Measurements from ENCODE around the gene FBLN5.

FBLN5 gene

DNA sequence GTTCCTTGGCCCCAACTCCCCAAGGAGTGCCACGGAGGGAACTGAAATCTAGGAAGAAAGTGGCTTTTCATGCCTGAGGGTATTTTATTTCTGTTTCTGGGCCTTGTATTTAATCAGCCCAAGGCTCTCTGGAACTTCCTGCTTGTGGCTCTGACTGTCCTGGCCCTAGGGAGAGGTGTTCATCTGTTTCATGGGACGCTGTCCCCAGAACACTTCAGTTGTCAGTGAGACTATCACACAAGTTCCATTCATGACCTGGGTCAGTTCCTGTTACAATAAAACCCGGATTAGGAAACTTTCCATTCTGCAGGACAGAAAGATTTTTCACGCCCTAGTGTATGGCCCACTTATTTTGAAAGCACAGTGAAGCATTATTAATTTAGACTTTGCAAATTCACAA is 61.7 kb downstream of the FBLN5 start:
- TF ChIP-seq EZH2 (IDR thresholded peaks at IDR 0.05; ENCODE audit: borderline replicate concordance, low read length), result no peak
- TF ChIP-seq, protein P1, sequence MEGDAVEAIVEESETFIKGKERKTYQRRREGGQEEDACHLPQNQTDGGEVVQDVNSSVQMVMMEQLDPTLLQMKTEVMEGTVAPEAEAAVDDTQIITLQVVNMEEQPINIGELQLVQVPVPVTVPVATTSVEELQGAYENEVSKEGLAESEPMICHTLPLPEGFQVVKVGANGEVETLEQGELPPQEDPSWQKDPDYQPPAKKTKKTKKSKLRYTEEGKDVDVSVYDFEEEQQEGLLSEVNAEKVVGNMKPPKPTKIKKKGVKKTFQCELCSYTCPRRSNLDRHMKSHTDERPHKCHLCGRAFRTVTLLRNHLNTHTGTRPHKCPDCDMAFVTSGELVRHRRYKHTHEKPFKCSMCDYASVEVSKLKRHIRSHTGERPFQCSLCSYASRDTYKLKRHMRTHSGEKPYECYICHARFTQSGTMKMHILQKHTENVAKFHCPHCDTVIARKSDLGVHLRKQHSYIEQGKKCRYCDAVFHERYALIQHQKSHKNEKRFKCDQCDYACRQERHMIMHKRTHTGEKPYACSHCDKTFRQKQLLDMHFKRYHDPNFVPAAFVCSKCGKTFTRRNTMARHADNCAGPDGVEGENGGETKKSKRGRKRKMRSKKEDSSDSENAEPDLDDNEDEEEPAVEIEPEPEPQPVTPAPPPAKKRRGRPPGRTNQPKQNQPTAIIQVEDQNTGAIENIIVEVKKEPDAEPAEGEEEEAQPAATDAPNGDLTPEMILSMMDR (IDR thresholded peaks at IDR 0.05; ENCODE audit: low read length), result no peak
- no peaks in the 10 kb centered on the region for H3K36me3 ChIP-seq (ENCODE audit: insufficient read depth, low read length)
- H3K79me2 ChIP-seq (ENCODE audit: insufficient read depth, low read length), result no peaks in the 10 kb centered on the region
- no peaks in the 10 kb centered on the region for H3F3A ChIP-seq (ENCODE audit: insufficient read depth, low read length)
- no peaks in the 10 kb centered on the region for H3K27me3 ChIP-seq (ENCODE audit: insufficient read depth, low read length)
- H3K9me3 ChIP-seq (ENCODE audit: low read length), result no peaks in the 10 kb centered on the region
- H3K4me1 ChIP-seq (ENCODE audit: insufficient read depth, low read length, severe bottlenecking), result peaks cover 12% of the 10 kb centered on the region
- no peaks in the 10 kb centered on the region for H4K20me1 ChIP-seq (ENCODE audit: insufficient read depth, low read length)
- no peak overlapping the region for H3K9ac ChIP-seq (ENCODE audit: low read length)
- no peak overlapping the region for H3K4me3 ChIP-seq (ENCODE audit: low read depth, low read length, poor library complexity, severe bottlenecking)
- H3K4me2 ChIP-seq (ENCODE audit: low read length), result no peak overlapping the region
- H2AFZ ChIP-seq (ENCODE audit: low read length), result no peak overlapping the region
- no peak overlapping the region for H3K27ac ChIP-seq (ENCODE audit: low read depth, low read length, poor library complexity, severe bottlenecking)
- H3K9me2 ChIP-seq (ENCODE audit: low read depth, low read length), result no peaks in the 10 kb centered on the region

DNA sequence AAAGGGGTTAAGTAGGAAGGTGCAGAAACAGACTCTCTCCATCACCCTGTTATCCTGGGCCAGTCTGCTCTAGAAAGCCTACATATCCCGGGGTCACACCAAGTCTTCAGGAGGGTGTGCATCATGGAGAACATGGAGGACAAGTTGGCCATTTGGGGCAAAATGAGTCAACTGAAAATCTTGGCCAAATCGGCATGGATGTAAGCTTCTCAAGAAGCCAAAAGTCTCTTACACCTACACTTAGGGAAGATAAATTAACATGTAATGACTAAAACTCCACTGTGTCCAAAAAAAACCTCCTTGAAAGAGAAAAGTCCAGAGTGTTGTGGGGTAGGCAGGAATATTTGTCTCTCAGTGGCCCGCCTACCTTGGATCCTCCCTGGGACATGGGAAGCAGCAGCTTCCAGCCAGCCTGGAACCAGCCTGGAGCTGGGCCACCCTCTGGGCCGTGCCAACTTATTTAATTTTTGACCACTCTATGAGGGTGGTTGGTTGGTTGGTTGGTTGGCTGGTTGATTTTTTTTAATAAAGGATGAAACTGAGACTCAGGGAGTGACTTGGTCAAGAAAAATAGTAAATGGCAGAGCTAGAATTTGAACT is 62.3 kb downstream of the FBLN5 start:
- H3K27me3 ChIP-seq (ENCODE audit: insufficient read depth, low read length), result no peaks in the 10 kb centered on the region
- H3K79me2 ChIP-seq (ENCODE audit: insufficient read depth, low read length), result no peaks in the 10 kb centered on the region
- no peaks in the 10 kb centered on the region for H3K9me3 ChIP-seq (ENCODE audit: low read length)
- H3K4me1 ChIP-seq (ENCODE audit: insufficient read depth, low read length, severe bottlenecking), result peaks cover 12% of the 10 kb centered on the region
- no peaks in the 10 kb centered on the region for H3K9me2 ChIP-seq (ENCODE audit: low read depth, low read length)
- H3K9ac ChIP-seq (ENCODE audit: low read length), result no peak overlapping the region
- H3K4me2 ChIP-seq (ENCODE audit: low read length), result no peak overlapping the region
- no peaks in the 10 kb centered on the region for H4K20me1 ChIP-seq (ENCODE audit: insufficient read depth, low read length)
- no peaks in the 10 kb centered on the region for H3K36me3 ChIP-seq (ENCODE audit: insufficient read depth, low read length)
- H2AFZ ChIP-seq (ENCODE audit: low read length), result no peak overlapping the region
- no peak overlapping the region for H3K4me3 ChIP-seq (ENCODE audit: low read depth, low read length, poor library complexity, severe bottlenecking)
- H3K27ac ChIP-seq (ENCODE audit: low read depth, low read length, poor library complexity, severe bottlenecking), result no peak overlapping the region
- TF ChIP-seq EZH2 (IDR thresholded peaks at IDR 0.05; ENCODE audit: borderline replicate concordance, low read length), result no peak
- TF ChIP-seq, protein P1 (IDR thresholded peaks at IDR 0.05; ENCODE audit: low read length), result no peak
- no peaks in the 10 kb centered on the region for H3F3A ChIP-seq (ENCODE audit: insufficient read depth, low read length)

DNA sequence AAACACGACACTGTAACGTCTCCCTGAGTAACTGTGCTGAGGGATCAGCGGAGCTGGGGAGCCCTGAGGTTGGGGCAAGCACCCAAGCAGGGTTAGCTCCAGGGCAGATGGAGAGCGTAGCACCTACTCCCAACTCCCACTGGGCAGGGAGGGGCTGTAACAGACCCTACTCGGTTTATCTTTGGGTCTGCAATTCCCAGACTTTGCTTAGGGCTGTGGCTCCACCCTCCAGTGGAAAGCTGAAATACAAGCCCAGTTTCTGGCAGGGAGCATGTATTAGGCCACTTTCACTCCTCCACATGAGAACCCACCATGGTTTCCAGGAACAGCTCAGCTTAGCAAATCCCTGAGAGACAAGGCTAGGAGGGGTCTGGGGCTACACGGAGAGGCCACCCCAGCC is 62.8 kb downstream of the FBLN5 start:
- no peaks in the 10 kb centered on the region for H3K9me2 ChIP-seq (ENCODE audit: low read depth, low read length)
- H3K9me3 ChIP-seq (ENCODE audit: low read length), result no peaks in the 10 kb centered on the region
- H2AFZ ChIP-seq (ENCODE audit: low read length), result no peak overlapping the region
- no peak overlapping the region for H3K27ac ChIP-seq (ENCODE audit: low read depth, low read length, poor library complexity, severe bottlenecking)
- H3K27me3 ChIP-seq (ENCODE audit: insufficient read depth, low read length), result no peaks in the 10 kb centered on the region
- TF ChIP-seq, protein P1 (IDR thresholded peaks at IDR 0.05; ENCODE audit: low read length), result no peak
- TF ChIP-seq EZH2 (IDR thresholded peaks at IDR 0.05; ENCODE audit: borderline replicate concordance, low read length), result no peak
- H4K20me1 ChIP-seq (ENCODE audit: insufficient read depth, low read length), result no peaks in the 10 kb centered on the region
- no peak overlapping the region for H3K9ac ChIP-seq (ENCODE audit: low read length)
- no peak overlapping the region for H3K4me3 ChIP-seq (ENCODE audit: low read depth, low read length, poor library complexity, severe bottlenecking)
- no peak overlapping the region for H3K4me2 ChIP-seq (ENCODE audit: low read length)
- H3K36me3 ChIP-seq (ENCODE audit: insufficient read depth, low read length), result no peaks in the 10 kb centered on the region
- peaks cover 9% of the 10 kb centered on the region for H3K4me1 ChIP-seq (ENCODE audit: insufficient read depth, low read length, severe bottlenecking)
- H3F3A ChIP-seq (ENCODE audit: insufficient read depth, low read length), result no peaks in the 10 kb centered on the region
- H3K79me2 ChIP-seq (ENCODE audit: insufficient read depth, low read length), result no peaks in the 10 kb centered on the region

All from OCI-LY1 (cell line).